Measurements from ENCODE around the gene ADGRV1. TPM values are rescaled to one million over a fixed set of nuclear protein-coding genes. Genes with fewer than 3 reads are reported as not detected.

The ADGRV1 gene
- total and polyA plus RNA-seq, 12 donors, result 0.03 to 1.4 (median 0.44) TPM; not detected in 6

DNA sequence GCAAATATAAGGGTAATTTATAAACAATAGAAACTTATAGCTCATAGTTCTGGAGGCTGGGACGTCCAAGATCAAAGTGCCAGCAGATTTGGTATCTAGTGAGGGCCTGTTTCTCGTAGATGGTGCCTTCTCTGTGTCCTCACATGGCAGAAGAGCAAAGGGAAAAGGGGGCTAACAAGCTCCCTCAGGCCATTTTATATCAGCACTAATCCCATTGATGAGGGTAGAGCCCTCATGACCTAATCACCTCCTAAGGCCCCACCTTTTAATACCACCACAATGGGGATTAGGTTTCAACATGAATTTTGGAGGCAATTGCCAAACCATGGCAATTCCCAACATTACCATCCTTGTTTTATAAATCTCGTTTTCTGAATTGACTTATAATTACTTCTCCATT, 564.7 kb downstream of the ADGRV1 start:
- H3K36me3 ChIP-seq, result no peaks in the 10 kb centered on the region
- H3K9me3 ChIP-seq, result no peaks in the 10 kb centered on the region
- no peak overlapping the region for H3K4me3 ChIP-seq
- H3K27me3 ChIP-seq, result no peaks in the 10 kb centered on the region
- ATAC-seq (no peak), DNase-seq (no peak)
- 52 to 61% methylated on average over 3 of the region's 3 CpGs for WGBS, 2 donors
- H3K4me1 ChIP-seq, result peaks cover 9 to 99% (median 42%) of the 10 kb centered on the region in 9 donors
- intact Hi-C loops (cut with DNase I), result loop anchor here in 1 of 10 donors (10.0 kb wide), 1 partner anchor 92 kb away; no protein-coding TSS in a partner anchor
- H3K27ac ChIP-seq, result peak overlapping the region in 5 of 10 donors; percentile 32 to 86 (median 52)
- TF ChIP-seq, protein P1, sequence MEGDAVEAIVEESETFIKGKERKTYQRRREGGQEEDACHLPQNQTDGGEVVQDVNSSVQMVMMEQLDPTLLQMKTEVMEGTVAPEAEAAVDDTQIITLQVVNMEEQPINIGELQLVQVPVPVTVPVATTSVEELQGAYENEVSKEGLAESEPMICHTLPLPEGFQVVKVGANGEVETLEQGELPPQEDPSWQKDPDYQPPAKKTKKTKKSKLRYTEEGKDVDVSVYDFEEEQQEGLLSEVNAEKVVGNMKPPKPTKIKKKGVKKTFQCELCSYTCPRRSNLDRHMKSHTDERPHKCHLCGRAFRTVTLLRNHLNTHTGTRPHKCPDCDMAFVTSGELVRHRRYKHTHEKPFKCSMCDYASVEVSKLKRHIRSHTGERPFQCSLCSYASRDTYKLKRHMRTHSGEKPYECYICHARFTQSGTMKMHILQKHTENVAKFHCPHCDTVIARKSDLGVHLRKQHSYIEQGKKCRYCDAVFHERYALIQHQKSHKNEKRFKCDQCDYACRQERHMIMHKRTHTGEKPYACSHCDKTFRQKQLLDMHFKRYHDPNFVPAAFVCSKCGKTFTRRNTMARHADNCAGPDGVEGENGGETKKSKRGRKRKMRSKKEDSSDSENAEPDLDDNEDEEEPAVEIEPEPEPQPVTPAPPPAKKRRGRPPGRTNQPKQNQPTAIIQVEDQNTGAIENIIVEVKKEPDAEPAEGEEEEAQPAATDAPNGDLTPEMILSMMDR (IDR thresholded peaks at IDR 0.05), result no peak

DNA sequence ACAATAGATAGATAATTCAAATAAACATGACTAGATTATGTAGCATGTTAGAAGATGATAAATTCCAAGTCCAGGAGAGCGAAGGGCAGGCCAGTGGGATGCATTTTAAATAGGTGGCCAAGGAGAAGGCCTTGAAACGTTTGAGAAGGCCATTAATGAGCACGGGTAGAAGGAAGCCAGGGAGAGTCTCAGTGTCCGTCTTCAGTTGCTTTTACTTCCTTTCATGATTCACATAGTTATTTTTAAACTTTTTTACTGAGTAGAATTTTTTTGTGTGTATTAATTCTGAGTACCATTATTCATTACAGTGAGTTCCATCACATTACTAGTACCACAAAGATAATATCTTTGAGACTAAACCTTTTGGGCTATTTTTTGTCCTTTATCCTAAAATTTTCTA, 565.3 kb downstream of the ADGRV1 start:
- peaks cover 9 to 94% (median 42%) of the 10 kb centered on the region in 9 donors for H3K4me1 ChIP-seq
- no peaks in the 10 kb centered on the region for H3K27me3 ChIP-seq
- intact Hi-C loops (cut with DNase I), result loop anchor here in 1 of 10 donors (10.0 kb wide), 1 partner anchor 91 kb away; no protein-coding TSS in a partner anchor
- ATAC-seq (no peak), DNase-seq (no peak)
- no peaks in the 10 kb centered on the region for H3K9me3 ChIP-seq
- TF ChIP-seq, protein P1 (IDR thresholded peaks at IDR 0.05), result no peak
- no peak overlapping the region for H3K4me3 ChIP-seq
- WGBS, 2 donors, result 51 to 72% methylated on average over 4 of the region's 4 CpGs
- H3K27ac ChIP-seq, result peak overlapping the region in 6 of 10 donors; percentile 9 to 86 (median 48)
- no peaks in the 10 kb centered on the region for H3K36me3 ChIP-seq

DNA sequence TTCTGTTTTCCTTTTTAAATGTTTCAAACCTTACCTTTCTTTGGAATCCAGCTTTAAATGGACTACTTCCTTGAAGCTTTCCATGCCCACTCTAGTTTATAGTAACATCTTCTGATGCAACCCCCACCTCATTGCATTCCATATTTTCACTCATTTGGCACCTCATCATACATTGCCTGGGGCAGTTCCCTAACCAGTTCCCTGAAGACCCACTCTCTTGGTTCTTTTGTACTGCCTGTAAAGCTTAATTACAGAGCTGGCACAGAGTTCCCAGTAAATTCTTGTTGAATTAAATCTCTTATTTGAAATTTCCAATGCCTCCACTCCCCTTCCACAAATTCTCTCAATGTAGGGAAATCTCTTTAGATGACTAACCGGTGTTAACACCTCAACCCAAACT, 567.3 kb downstream of the ADGRV1 start:
- intact Hi-C loops (cut with DNase I), result loop anchor here in 1 of 10 donors (10.0 kb wide), 1 partner anchor 89 kb away; no protein-coding TSS in a partner anchor
- WGBS, 2 donors, result 51 to 62% methylated on average over 1 of the region's 1 CpG
- no peaks in the 10 kb centered on the region for H3K36me3 ChIP-seq
- no peak for DNase-seq
- no peak for ATAC-seq
- TF ChIP-seq, protein P1 (IDR thresholded peaks at IDR 0.05), result no peak
- H3K4me1 ChIP-seq, result peaks cover 7 to 74% (median 38%) of the 10 kb centered on the region in 9 donors
- peak overlapping the region in 7 of 10 donors; percentile 12 to 86 (median 57) for H3K27ac ChIP-seq
- H3K4me3 ChIP-seq, result no peak overlapping the region
- H3K9me3 ChIP-seq, result peaks cover 0 to 3% (median 0%) of the 10 kb centered on the region in 11 donors
- H3K27me3 ChIP-seq, result no peaks in the 10 kb centered on the region

DNA sequence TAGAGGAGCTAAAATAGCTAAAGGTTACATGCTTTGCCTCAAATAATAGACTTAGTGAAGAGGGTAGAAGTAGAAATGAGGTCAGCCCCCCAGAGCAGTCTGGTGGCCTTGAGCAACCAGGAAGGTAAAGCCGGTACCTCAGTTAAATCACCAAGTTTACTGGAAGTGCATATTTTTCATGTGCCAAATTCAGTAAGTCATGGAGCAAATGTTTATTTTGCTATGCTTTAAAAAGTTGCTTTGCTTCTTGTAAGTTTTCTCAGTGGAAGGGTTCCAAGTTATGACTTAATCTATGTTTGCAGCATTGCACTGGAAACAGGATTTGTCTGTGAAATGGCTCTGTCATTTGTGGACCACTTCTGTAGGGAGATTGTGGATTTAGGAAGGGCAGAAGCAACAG, 567.9 kb downstream of the ADGRV1 start:
- no peaks in the 10 kb centered on the region for H3K36me3 ChIP-seq
- H3K9me3 ChIP-seq, result peaks cover 0 to 4% (median 0%) of the 10 kb centered on the region in 11 donors
- ATAC-seq (peak; percentile 46 to 60 (median 54)), DNase-seq (no peak)
- intact Hi-C loops (cut with DNase I), result loop anchor here in 1 of 10 donors (10.0 kb wide), 1 partner anchor 88 kb away; no protein-coding TSS in a partner anchor
- no peak overlapping the region for H3K4me3 ChIP-seq
- TF ChIP-seq, protein P1 (IDR thresholded peaks at IDR 0.05), result no peak
- peak overlapping the region in 8 of 10 donors; percentile 10 to 86 (median 54) for H3K27ac ChIP-seq
- WGBS, 2 donors, result 44 to 45% methylated on average over 1 of the region's 1 CpG
- H3K4me1 ChIP-seq, result peaks cover 5 to 69% (median 38%) of the 10 kb centered on the region in 9 donors
- H3K27me3 ChIP-seq, result no peaks in the 10 kb centered on the region

Measured in heart right ventricle (tissue), 16 donors.